Stimulated activated CD4-positive, alpha-beta T cell treated with anti-CD3 and anti-CD28 coated beads, Interleukin-4, amount 100 ng/mL, for 24 hours (primary cell): ENCODE results near the gene ZNF532.
A peak's percentile ranks its signal among the peaks of the same experiment; 100 is the strongest.

ENCODE experiments used
- DNase-seq: peaks from one replicate; pipeline ENCODE4 v3.0.0-alpha.2; 2020

Gene ZNF532

DNA sequence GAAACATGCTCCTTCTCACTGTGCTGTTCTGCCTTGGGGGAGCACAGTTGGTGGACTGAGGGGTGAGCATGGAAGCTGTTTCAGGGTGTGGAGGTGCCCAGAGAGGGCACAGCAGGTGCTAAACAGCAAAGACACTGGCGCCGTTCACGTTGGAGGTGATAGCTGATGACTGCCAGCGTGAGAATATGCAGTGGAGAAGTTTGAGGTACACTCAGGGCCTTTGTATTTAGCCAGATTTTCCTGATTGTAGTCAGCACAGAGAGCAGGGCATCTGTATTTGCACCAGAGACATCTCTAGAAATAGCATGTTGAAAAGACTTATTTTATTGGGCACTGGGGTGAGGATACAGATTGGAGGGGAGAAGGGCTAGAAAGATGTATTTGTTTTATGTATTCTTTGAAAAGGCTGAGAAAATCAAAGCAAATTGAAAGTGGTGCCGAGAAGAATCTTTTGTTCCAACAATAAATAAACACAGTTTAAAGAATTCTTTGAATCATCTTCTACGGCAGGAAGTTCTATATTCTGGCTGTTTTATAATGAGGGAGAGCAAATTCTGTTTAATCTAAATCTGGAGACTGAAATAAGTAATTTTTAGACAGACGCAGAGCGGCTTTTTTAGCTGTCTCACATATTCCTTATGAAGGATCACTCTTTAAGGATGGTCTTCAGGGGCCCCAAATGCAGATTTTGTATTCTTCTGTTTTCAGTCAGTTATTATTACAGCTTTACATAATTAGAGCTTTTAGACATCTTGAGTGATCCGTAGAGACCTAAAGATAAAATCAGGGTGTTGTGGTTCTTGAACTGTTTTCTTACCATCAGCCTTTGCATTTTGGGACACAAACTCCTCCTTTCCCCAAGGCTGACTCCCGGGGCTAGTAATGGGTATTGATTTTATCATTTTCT is 7.1 kb downstream of the ZNF532 start:
- DNase-seq = no peak

DNA sequence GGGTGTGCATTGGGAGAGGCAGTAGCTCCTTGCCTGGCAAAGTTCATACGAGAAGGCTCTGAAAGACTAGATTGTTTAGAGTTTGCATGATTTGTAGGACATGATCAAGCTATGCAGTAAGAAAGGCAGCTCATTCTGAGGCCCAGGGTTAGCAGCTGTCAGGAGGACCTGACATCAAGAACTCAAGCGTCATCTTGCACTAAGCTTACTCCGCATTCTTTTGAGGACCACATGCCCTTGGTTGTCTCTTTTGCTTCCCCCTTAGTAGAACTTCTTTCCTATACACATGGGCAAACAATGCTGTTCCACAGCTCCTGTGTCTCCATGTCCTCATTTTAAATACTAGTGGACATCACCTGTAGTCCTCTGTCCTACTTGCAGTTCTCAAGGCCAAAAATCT is 14.0 kb downstream of the ZNF532 start:
- DNase-seq = no peak

DNA sequence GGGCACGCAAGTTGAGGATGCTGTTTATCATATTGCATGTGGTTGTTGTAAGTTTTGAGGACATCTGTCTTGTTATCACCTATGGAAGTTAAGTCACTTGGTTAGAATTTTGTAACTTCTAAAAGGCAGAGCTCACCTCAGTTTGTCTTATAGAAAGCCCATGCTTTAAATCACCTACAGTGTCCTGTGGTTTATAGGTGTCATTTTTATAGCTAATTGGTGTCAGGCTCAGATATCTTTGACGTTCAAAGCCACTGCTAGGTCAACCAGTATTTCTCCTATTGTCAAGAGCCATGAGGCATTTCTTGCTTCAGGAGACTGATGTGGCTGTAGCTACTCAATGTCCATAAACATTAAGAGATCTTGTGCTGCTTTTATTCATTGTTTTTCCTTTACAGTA is 16.8 kb downstream of the ZNF532 start:
- no peak for DNase-seq

DNA sequence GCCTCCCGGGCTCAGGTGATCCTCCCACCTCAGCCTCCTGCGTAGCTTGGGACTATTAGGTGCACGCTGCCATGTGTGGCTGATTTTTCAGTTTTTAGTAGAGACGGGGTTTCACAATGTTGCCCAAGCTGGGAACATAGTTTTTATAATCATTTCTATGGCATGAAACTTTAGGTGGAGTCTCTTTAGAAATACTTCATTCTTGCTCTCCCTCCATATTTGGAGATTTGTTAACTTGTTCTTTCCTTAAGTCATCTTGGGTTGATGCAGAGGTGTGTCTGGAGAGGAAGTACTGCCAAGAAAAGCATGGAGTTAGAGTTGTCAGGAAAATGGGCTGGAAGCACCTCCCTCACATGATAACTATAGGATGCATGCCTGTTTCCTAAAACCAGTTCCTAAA is 17.4 kb downstream of the ZNF532 start:
- no peak for DNase-seq

DNA sequence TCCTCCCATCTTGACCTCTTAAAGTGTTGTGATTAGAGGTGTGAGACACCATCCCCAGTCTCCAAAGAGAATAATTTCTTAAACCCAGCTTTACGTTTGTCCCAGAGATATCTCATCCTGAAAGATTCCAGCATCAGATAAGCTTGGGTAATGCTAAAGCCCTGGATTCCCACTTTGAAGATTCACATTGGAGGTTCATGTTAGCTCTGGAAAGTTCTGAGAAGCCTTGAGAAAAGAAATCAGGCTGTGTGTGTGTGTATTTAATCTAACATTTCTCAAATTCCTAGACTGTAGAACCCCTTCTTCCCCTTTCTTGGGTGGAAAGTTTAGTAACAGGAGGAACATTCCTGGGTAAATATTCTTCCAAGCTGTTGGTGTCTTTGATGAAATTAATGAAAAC is 18.0 kb downstream of the ZNF532 start:
- DNase-seq = no peak

DNA sequence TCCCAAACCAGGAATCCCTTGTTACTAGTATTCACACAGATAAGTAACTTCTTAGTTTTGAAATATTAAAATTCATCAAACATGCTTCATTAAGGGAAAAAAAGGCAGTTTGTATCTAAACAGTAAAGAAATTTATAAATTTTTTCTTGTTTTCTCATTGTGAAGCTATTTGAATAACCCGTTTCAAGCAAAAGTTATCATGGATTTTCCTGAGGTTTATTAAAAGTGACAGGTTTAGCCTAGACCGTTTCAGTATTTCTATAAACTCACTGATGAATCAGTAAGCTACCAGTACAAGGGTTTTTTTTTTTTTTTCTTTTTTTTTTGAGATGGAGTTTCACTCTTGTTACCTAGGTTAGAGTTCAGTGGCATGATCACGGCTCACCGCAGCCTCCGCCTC is 20.0 kb downstream of the ZNF532 start:
- no peak for DNase-seq

DNA sequence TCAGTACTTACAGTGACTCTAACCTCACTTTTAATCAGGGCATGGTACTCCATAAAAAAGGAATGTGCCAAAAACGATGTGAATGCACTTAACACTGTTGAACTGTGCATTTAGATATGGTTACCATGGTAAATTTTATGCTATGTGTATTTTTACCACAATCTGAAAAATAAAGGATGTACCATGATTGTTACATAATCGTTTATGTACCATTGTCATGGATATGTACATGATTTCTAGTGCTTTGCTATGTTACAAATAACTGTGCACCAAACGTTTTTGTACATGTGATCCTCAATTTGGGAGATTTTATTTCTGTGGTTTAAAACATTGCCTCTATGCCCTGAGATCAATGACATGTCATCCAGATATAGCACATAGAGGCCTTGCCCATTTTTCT is 21.8 kb downstream of the ZNF532 start:
- no peak for DNase-seq

DNA sequence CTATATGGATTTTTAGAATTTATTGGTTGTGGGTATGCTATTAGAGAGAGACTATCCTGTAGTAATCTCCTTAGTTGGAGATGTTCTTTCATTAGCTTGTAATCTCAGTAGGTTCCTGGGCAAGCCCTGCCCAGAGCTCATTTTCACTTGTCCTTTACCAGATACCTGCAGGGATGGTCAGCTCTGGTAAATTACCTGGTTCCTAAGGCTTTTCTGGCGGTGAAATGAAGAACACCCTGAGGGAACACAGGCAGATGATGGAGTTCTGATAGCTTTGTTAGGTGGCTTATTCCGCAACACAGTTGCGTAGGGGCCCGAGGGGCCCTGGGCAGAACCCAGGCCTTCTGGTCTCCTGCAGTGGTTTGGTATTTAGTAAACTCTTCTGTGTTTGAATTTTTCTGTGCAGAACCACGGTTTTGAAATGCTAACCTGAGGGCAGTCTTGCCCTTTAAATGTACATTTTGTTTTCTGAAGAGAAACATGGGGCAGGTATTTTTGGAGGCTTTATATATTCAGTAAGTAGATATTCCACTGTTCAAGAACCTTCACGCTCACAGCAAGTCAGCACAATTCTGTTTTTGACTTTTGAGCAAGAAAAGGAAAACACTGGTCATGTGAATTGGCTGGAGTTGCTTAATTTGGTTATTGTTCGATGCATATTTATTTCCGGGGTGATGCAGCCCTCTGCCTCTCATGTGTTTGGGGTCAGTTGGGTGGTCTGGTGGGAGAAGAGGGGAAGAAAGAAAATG is 22.4 kb downstream of the ZNF532 start:
- DNase-seq = no peak

DNA sequence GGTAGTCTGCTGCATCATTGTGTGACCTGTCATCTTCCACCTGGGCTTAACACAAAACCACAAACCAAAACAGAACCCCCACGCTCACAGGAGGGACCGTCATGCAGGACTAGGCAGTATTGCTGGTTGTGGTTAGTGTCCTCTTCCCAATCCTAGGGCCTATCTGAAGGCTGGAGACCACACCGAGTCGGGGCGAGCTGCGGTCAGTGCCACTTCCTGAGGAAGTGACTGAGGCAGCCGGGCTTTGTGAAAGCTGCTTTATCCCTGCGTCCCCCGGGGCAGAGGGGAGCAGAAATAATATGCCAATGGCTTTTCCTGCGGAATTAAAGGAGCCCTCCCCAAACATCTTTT is 22.9 kb downstream of the ZNF532 start:
- DNase-seq = peak; percentile 8

DNA sequence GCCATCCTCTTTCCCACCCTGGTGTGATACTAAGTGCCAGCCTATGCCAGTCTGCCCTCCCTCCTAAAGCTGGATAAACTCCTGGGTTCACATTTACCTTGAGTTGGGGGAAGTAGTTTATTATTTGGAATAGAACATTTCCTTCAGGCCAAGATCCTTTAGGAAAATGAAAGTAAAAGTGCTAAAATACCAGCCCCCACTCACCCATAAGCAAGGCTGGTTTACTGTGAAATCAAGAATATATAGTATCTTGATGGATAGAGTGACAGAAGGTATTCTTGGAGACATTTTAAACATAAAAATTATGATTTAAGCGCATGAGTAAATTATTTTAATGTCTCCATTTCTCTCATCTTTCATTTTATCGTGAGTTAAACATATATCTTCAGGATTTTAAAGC is 27.1 kb downstream of the ZNF532 start:
- DNase-seq = no peak

DNA sequence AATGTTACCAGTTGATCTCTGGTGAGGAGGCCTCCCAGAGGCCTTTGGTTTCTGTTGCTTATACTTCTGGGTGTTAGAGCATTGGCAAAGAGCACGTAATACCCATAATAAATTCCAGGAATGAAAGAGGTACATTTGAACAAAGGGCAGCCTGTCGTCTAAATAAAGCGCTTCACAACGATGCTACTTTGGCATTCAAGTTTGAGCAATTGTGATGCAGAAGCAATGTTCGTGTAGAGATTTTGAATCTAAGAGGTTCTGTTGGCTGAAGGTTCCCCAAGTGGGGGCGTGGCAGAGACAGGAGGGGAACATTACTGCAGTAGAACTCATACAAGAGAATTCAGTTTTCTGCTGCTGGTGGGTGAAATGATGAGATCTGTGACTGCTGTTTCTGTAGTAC is 27.8 kb downstream of the ZNF532 start:
- DNase-seq = no peak

DNA sequence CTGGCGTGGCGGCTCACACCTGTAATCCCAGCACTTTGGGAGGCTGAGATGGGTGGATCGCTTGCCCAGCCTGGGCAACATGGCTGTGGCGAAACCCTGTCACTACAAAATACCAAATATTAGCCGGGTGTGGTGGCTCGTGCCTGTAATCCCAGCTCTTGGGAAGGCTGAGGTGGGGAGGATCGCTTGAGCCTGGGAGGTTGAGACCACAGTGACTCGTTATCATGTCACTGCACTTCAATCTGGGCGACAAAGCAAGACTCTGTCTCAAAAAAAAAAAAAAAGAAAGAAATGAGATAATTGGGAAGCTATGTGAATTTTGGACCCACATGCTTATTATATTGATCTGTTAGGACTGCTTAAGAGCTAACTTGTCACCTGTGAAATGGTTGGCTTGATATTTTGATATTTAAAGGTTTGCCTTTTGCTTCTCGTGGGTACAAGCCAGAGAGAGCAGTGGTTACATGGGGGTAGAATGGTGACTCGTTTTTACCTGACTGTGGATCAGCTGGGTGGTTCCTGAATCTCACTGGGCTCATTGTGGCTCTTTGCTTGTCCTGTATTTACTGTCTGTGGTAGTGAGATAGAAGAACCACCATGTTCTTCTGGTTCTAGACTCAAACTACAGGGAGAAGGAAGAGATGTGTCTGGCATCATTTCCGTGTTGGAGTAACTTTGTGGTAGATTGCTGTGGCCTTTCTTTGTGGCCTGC is 28.9 kb downstream of the ZNF532 start:
- no peak for DNase-seq

DNA sequence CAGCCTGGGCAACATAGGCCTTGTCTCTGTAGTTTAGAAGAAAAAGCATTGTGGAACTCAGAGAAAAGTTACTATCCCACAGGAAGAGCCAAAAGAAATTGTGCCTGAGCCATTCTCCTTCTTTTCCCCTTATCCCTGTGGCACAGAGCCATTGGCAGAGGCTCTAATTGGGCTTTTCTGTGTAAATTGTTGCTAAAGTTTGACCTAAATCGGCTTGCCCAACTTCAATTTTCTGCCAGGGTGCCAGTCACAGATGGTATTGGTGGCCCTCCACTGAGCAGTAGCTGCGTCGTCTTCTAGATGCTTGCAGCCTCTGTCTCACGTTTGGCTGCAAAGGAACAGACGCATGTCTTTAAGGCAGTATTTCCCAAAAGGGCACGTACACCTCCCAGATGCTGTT is 30.3 kb downstream of the ZNF532 start:
- DNase-seq = no peak

DNA sequence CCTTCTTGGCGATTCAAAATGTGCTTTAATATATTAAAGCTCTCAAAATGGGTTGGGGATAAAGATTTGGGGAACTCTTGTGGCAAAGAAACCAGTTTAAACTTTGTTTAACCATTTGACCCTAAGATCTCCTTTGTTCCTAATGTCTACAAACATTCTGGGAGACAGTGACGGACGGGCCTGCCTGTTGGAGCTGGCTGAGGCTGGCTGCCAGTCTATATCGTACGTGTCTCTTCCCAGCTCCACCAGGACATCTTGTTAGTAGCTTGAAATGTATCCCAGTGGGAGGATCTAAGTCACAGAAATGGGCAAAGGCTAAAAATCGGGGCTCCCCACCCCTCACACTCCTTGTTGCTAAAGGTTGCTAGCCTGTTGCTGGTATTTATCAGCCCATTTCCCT is 30.7 kb downstream of the ZNF532 start:
- no peak for DNase-seq

DNA sequence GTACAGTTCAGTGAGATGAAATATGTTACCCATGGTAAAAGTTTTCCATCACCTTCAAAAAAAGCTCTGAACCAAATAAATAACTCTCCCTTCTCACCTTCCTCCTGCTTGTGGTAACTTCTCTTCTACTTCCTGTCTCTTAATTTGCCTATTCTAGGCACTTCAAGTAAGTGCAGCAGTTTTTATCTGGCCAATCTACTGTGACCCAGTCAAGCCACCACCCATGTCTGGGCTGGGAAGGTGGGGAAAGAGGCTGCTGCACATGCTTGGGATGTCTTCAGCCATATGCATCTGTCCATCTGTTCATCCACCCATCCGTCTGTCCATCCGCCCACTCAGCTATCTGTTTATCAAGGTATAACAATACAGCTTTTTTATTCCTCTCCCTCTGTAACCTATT is 31.6 kb downstream of the ZNF532 start:
- DNase-seq = no peak

DNA sequence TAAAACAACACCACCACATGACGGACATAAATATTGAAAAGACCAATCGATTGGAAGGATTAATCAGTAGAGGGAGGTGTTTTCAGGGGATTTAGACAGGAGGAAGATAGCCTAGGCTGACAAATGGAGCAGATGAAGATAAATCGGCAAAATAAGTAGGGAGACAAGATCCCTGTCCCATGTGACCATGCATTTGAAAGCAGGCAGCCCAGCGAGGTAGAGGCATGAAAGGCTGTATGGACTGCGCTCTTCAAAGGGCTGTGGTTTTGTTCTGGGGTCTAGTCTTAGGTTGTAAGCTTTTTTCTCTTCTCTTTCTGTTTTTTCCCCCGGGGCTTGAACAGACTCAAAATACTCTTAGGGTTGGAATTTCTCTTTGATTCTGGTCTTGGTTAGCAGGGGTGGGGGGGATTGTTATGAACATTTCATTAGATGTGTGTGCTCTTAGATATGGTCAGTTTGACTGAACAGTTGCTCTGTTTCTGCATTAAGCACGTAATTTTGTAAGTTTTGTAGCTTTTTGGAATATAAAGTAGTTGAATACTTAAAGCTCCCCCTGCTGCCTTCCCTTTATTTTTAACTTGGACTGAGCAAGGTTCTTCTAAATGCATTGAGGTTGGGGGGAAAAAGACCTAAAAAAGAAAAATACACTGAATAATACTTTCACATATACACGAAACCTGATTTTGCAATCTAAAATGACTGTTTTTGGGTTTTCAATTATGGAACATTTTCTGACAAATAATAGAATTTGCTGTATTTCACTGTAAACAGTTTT is 32.2 kb downstream of the ZNF532 start:
- DNase-seq = no peak

DNA sequence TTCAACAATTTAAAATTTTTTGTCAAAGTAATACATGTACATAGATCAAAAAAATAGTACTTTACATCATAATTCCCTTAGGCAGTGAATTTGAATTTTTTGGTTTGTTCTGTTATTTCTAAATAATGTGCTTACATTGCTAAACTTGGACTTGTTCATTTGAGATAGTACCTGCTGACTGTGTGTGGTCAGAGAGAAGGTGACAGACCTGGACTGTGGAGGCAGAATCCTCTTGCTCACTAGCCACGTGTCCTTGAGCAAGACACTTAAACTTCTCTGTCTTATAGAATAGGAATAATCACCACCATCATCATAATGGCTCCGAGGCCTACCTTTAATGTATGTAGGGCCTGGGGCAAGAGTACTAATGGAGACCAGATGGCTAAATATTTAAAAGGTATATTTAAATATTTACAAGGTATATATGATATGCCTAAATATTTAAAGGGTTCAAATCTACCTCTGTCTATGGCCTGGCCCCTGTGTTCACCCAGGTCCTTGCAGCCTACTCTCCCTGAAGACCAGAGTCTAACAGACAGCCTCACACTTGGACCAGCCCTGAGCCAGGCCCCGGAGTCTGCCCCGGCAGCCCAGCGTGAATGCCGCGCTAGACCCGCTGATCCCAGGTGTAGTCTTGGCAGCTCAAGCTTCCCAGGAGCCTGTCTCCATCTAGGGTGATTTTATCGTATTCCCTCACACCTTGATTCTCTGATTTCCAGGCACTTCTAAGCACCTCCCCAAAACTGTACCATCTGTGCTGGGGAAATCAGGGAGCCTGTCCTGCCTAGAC is 33.5 kb downstream of the ZNF532 start:
- DNase-seq = no peak

DNA sequence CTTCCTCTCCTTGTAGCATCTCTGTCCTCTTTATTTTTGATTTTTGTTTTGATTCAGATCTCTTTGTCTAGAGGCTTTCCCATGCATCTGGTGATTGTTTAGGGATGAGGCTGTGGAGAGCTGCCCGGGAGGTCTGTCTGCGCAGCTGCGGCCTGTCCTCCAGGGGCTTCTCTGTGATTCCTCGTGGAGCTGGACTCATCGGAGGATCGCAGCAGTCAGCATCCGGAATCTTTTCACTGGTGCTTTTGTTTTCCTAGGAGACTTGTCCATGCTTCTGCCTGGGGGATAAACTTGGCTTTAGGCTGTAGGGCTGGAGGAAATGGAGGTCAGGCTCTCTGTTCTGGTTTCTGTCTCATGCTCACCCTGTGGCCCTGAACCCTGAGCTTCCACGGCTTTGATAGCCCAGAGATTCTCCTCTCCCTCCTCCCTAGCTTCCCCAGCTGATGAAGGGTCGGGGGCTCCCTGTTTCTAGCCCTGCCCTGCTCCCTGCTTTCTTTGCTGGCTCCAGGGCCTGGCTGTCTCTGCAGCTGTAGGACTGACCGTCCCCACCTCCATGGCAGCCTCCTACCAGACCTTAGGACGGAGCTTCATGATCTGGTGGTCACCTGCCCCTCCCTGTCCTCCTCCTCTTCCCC is 35.5 kb downstream of the ZNF532 start:
- no peak for DNase-seq

DNA sequence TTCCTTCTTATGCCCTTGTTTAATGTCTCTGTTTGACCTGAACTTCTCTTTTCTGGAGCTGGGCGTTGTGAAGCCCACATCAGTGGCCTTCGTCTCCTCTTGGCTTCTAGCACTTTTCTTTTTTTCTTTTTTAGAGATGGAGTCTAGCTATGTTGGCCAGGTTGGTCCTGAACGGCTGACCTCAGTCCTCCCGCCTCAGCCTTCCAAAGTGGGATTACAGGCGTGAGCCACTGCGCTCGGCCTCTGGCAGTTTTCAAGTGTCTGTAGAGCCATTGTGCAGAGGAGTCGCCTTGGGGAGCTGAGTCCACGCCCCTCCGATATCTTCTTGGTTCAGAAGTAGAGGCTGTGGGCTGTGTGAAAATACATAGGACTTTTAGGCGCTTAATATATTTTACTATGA is 36.5 kb downstream of the ZNF532 start:
- DNase-seq = no peak

DNA sequence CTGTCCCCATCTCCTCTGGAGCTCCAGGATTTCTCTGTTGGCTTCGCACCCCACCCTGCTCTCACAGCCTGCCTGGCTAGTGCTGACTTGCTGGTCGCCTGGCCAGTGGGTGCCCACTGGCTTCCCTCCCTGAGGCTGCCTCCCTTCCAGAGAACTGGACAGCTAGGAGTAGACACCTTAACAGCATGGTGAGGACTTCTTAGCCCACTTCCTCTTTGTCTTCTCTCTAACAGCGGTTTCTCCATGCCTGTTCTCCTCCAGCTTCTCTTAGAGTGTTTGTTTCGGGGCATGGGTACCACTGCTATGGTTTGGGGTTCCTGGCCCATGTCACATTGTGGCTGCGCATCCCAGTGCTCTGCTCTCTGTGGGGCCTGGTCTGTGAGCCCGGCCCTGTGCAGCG is 37.1 kb downstream of the ZNF532 start:
- DNase-seq = no peak

DNA sequence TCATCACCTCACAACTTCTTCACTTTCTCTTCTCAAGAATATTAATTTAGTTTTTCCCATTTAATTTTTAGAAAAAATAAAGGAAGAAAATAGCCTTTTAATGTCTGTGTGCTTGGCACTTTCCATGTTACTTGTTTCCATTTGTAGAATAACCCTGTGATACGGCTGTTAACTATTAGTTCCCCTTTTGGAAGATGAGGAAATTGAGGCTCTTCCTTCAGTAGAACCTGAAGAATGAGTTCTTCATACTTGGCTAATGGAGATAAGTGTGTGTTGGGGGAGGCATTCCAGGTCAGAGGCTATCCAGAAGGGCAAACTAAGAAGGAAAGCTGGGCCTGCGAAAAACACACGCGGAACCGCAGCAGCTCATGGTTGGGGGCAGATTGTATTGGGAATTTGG is 38.3 kb downstream of the ZNF532 start:
- DNase-seq = no peak

DNA sequence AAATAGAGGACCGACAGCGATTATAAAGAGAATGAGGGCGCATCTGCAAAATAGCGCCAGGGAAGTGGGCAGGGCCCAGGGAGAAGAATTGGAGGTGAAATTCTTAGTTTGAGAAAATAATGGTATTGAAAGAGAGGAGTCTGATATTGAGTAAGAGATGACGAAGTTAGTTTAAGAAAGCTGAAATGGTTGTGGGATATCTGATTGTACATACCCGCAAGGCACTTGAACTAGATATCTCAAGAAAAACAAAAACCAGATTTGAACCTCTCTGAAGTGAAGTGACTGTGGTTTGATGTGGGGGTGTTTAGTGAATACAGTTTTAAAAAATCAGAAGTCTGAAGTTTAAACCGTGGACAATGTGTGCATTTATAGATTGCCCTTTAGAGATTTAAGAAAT is 38.9 kb downstream of the ZNF532 start:
- no peak for DNase-seq
